Parathyroid adenoma (tissue), 2 donors: Measurements from ENCODE around the gene METTL9.

ENCODE experiments used
- H2AFZ ChIP-seq: fragments of 300-600 bp; sonication (generic); one replicate; pipeline ENCODE4 v1.7.0; 2017; ENCODE audit warnings: antibody characterized with exemption, mild to moderate bottlenecking
- H3K27ac ChIP-seq: fragments of 300-600 bp; sonication (generic); one replicate; pipeline ENCODE4 v1.7.0; 2017
- H3K27me3 ChIP-seq: fragments of 300-600 bp; sonication (generic); one replicate; pipeline ENCODE4 v1.7.0; 2017; ENCODE audit warnings: low read length; ENCODE audit not compliant: control insufficient read depth, insufficient read depth
- H3K36me3 ChIP-seq: fragments of 300-600 bp; sonication (generic); one replicate; pipeline ENCODE4 v1.7.0; 2017; ENCODE audit warnings: low read length; ENCODE audit not compliant: control insufficient read depth, insufficient read depth
- H3K4me1 ChIP-seq: fragments of 300-600 bp; sonication (generic); one replicate; pipeline ENCODE4 v1.7.0; 2017; ENCODE audit warnings: control low read depth
- H3K4me2 ChIP-seq: fragments of 300-600 bp; sonication (generic); one replicate; pipeline ENCODE4 v1.7.0; 2017; ENCODE audit warnings: low read length
- H3K4me3 ChIP-seq: fragments of 300-600 bp; sonication (generic); one replicate; pipeline ENCODE4 v1.7.0; 2017; ENCODE audit warnings: low read depth, low read length
- H3K79me2 ChIP-seq: fragments of 300-600 bp; sonication (generic); one replicate; pipeline ENCODE4 v1.7.0; 2017; ENCODE audit warnings: control low read depth
- H3K9ac ChIP-seq: fragments of 300-600 bp; sonication (generic); one replicate; pipeline ENCODE4 v1.7.0; 2017; ENCODE audit warnings: mild to moderate bottlenecking
- H3K9me3 ChIP-seq: fragments of 300-600 bp; sonication (generic); one replicate; pipeline ENCODE4 v1.7.0; 2017; ENCODE audit warnings: low read length; ENCODE audit not compliant: control insufficient read depth
- CTCF ChIP-seq: fragments of 300-600 bp; sonication (generic); IDR thresholded peaks from one replicate; pipeline ENCODE4 v1.7.0; 2017; ENCODE audit warnings: antibody characterized with exemption, mild to moderate bottlenecking
- donor health status: primary hyperparathyroidism.

The METTL9 gene

DNA sequence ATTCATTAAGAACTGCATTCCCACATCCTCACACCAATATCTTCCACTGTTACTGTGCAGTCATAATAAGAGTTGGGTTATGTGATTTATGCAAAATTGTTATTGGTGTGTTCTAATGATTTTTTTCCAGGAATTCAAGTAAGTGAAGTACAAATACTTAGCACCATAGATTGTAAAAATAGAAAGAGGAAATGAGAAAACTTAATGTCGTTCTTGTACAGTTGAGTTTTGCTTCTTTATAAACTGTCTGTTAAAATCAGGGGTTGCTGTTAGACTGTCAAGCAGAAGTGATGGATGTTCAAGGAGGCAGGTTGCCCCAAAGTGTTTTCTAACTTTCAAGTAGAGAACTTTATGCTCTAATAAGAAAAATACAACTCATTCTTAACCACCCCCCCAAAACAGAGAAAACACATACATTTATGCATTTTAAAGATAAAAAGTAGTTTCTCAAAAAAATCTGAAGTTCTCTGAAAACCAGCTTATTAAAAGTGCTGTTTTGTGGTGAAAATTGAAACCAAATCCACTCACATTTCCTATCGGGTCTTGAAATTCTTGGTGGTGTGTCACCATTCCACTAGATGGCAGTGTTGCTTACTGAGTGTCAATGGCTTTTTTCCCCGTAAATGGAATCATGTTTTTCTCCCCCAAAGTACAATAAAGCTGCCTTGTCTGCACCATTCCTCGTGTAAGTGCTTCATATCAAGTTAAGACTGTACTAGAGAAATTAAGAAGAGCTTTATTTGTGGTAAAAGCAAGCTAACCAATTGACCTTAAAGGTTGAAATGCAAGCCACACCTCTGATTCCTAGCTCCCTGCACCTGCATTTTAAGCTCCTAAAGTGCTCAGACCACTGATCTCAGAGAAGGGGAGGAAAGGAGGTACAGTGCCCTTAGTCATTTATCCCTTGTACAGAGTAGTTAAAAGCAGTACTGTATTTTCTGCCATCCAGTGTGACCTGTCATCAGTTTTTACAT, 57.7 kb downstream of the METTL9 start:
- Histone ChIP-seq H3K27me3 (no peaks in the 10 kb centered on the region), H3K79me2 (peaks cover 4% of the 10 kb centered on the region), H3K36me3 (no peaks in the 10 kb centered on the region), H3K9me3 (no peaks in the 10 kb centered on the region), H2AFZ (no peak overlapping the region), H3K4me2 (no peak overlapping the region), H3K27ac (no peak overlapping the region), H3K9ac (no peak overlapping the region), H3K4me3 (no peak overlapping the region), H3K4me1 (no peaks in the 10 kb centered on the region)
- peak; percentile 83 for TF ChIP-seq CTCF

GRCh38 chr16:21659124-21659523, 59.7 kb downstream of the METTL9 start:
- H3K4me2 ChIP-seq: no peak overlapping the region
- H3K27me3 ChIP-seq: no peaks in the 10 kb centered on the region
- no peaks in the 10 kb centered on the region for H3K9me3 ChIP-seq
- H3K36me3 ChIP-seq: no peaks in the 10 kb centered on the region
- no peak overlapping the region for H3K4me3 ChIP-seq
- H3K27ac ChIP-seq: no peak overlapping the region
- H3K79me2 ChIP-seq: no peaks in the 10 kb centered on the region
- TF ChIP-seq CTCF: no peak
- H3K9ac ChIP-seq: no peak overlapping the region
- H2AFZ ChIP-seq: no peak overlapping the region
- no peaks in the 10 kb centered on the region for H3K4me1 ChIP-seq

DNA sequence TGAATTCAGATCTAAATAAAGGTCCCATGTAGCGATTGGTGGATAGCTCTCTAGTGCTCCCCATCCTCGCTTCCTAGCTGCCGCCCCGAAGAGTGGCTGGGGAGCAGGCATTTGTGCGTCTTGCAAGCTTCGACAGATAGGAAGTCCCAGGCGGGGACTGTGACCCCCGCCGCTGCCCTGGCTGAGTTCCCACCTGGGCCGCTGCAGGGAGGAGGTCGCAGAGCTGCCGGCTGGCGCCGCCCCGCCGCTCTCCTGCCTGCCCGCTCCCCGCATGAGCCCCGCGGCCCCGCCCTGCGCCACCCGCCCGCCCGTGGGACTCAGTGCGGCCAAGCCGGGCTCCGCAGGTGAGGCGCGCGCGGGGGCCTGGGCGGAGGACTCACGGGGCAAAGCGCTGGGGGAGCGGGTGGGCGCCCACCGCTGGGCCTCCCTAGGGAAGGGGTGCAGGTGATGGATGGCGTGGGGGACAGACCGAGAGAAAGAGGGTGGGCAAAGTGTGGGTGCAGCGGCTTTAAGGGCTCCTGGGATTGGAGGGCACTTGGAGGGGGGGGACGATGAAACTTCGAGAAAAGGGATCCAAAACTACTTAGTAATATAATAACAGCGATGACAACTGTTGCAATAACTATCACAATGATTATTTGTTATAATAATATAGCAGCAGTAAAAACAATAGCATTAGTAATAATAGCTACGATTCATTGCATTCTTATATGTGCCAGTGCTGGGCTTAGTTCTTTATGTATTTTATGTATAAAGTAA, 64.7 kb downstream of the METTL9 start, which contains the start of gene OTOA:
Gene OTOA, plus strand, starts transcription at position 80 of the 759 bp plus-strand sequence. CDS start 14,547 bp downstream, outside the sequence.
- Histone ChIP-seq H3K9me3 (no peaks in the 10 kb centered on the region), H3K4me1 (no peaks in the 10 kb centered on the region), H3K27ac (no peak within 1 kb of the TSS), H3K9ac (no peak within 1 kb of the TSS), H3K4me3 (no peak within 1 kb of the TSS), H3K27me3 (no peaks in the 10 kb centered on the region), H3K4me2 (peak within 1 kb of the TSS; percentile 33), H3K79me2 (no peaks in the 10 kb centered on the region), H3K36me3 (no peaks in the 10 kb centered on the region), H2AFZ (peak within 1 kb of the TSS; percentile 48)
- no peak for TF ChIP-seq CTCF

DNA sequence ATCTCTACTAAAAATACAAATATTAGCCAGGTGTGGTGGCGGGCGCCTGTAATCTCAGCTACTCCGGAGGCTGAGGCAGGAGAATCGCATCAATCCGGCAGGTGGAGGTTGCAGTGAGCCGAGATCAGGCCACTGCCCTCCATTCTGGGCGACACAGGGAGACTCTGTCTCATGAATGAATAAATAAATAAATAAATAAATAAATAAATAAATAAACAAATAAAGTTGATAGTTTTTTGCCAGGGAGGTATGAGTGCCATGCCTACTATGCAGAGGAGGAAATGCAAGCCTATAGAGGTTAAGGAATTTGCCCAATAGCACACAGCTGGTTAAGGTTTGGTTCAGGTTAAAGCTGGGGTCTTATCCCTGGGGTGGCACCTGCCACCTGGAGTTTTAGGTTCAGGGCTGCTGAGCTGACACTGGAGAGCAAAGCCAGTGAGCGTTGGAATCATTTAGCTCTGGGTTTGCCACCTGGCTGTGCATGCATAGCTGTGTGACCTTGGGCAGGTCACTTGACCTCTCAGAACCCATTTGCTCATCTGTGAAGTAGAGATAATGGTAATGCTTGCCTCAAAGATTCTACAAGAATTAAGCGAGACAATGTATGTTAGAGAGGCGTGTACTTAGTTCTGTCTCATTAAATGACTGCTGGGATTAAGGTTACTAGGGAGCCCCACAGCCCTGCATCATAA, 65.6 kb downstream of the METTL9 start:
- Histone ChIP-seq H3K79me2 (no peaks in the 10 kb centered on the region), H3K27me3 (no peaks in the 10 kb centered on the region)
- TF ChIP-seq CTCF: no peak

More for the DNA sequence above, 65.6 kb downstream of the METTL9 start:
- Histone ChIP-seq H3K27ac (no peak overlapping the region), H2AFZ (no peak overlapping the region), H3K4me1 (no peaks in the 10 kb centered on the region), H3K4me2 (no peak overlapping the region), H3K9me3 (no peaks in the 10 kb centered on the region), H3K4me3 (no peak overlapping the region), H3K9ac (no peak overlapping the region), H3K36me3 (no peaks in the 10 kb centered on the region)
